ENCODE results near the gene AMOTL1.

DNA sequence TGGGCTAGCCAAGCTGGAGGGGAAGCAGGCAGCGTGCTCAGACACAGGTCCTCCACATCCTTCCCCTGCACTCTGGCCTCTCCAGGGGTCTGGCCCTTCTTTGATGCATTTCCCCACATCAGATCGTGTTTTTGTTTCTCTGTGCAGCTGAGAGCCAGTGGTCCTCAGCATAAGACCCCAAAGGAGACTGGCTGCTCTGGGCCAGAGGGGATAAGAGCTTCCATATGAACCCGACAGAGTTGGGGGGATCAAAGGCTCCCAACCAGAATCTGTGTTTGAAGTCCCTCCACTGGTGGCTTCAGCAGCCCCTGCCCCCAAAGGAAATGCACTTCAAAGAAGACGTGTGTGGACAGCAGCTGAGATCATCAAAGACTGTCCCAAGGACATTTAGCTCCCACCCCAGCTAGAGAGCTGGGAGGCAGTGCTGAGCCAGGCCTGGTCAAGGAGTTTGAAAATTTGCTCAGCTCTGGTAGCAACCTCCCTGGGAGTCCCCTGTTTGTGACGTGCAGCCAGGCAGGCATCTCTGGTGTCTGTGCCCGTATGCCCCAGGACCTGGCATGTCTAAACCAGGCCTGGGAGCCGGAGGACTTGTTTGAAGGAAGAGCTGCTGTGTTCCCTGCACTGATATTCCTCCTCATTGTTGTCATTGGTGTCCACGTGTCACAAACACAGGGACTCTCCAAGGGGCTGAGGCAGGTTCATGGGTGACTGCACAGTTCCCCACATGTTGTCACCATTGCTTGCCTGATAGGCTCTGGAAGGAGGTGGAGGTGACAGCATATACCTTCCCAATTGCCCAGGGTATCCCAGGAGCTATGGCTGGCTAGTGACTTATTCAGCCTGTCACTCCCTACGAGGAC, 99.0 kb downstream of the AMOTL1 start:
- no peak for TF ChIP-seq EZH2 (IDR thresholded peaks at IDR 0.05; ENCODE audit: borderline replicate concordance, low read depth, low read length, severe bottlenecking)
- no peak for TF ChIP-seq CTCF (IDR thresholded peaks at IDR 0.05; ENCODE audit: extremely low read depth in 1 of 2, insufficient read depth in 1 of 2, low read depth in 1 of 2, low read length in 2 of 2)
- TF ChIP-seq POLR2A (IDR thresholded peaks at IDR 0.05; ENCODE audit: low read depth, low read length) = no peak
- TF ChIP-seq POLR2AphosphoS5 (IDR thresholded peaks at IDR 0.05; ENCODE audit: insufficient read depth, low read depth, low read length) = no peak
- no peak for TF ChIP-seq MYC (IDR thresholded peaks at IDR 0.05; ENCODE audit: low read depth, low read length)
- TF ChIP-seq JUN (IDR thresholded peaks at IDR 0.05; ENCODE audit: borderline replicate concordance, insufficient read depth, insufficient read length, low read depth) = no peak

All from endothelial cell of umbilical vein (primary cell).